Measurements from ENCODE around the gene HES1.

Gene HES1

GRCh38 chr3:194167480-194168282, 31.7 kb downstream of the HES1 start:
- DNase-seq (ENCODE audit: low spot score): no peak

GRCh38 chr3:194168994-194169393, 33.0 kb downstream of the HES1 start:
- no peak for DNase-seq (ENCODE audit: low spot score)

- no peak for DNase-seq (ENCODE audit: low spot score)
Measured at GRCh38 chr3:194169595-194169994, 33.6 kb downstream of the HES1 start.

- DNase-seq (ENCODE audit: low spot score): no peak
Measured at GRCh38 chr3:194170793-194171192, 34.8 kb downstream of the HES1 start.

- DNase-seq (ENCODE audit: low spot score): no peak
Measured at GRCh38 chr3:194174406-194174805, 38.5 kb downstream of the HES1 start.

GRCh38 chr3:194174980-194175379, 39.0 kb downstream of the HES1 start:
- DNase-seq (ENCODE audit: low spot score): no peak

GRCh38 chr3:194176274-194176991, 40.5 kb downstream of the HES1 start:
- no peak for DNase-seq (ENCODE audit: low spot score)

- no peak for DNase-seq (ENCODE audit: low spot score)
Measured at GRCh38 chr3:194177141-194177540, 41.2 kb downstream of the HES1 start.

GRCh38 chr3:194178128-194178527, 42.2 kb downstream of the HES1 start:
- no peak for DNase-seq (ENCODE audit: low spot score)

- DNase-seq (ENCODE audit: low spot score): no peak
Measured at GRCh38 chr3:194178669-194179068, 42.7 kb downstream of the HES1 start.

- no peak for DNase-seq (ENCODE audit: low spot score)
Measured at GRCh38 chr3:194180570-194180969, 44.6 kb downstream of the HES1 start.

GRCh38 chr3:194181612-194182529, 45.9 kb downstream of the HES1 start:
- no peak for DNase-seq (ENCODE audit: low spot score)

GRCh38 chr3:194183271-194183670, 47.3 kb downstream of the HES1 start:
- no peak for DNase-seq (ENCODE audit: low spot score)

- DNase-seq (ENCODE audit: low spot score): no peak
Measured at GRCh38 chr3:194184265-194184751, 48.4 kb downstream of the HES1 start.

GRCh38 chr3:194184801-194185200, 48.9 kb downstream of the HES1 start:
- DNase-seq (ENCODE audit: low spot score): no peak

GRCh38 chr3:194185221-194185620, 49.3 kb downstream of the HES1 start:
- no peak for DNase-seq (ENCODE audit: low spot score)

- DNase-seq (ENCODE audit: low spot score): no peak
Measured at GRCh38 chr3:194187233-194187944, 51.4 kb downstream of the HES1 start.
